NCI-H146 treated with DMSO at 0.1 percent for 48 hours (cell line): ENCODE measurements around the gene DPP6.
A peak's percentile ranks its signal among the peaks of the same experiment; 100 is the strongest.

Source experiments
- DNase-seq: peaks from one replicate; lab custom pipeline; 2025; ENCODE audit not compliant: unreplicated experiment; lab: John Stamatoyannopoulos, UW

The DPP6 gene

DNA sequence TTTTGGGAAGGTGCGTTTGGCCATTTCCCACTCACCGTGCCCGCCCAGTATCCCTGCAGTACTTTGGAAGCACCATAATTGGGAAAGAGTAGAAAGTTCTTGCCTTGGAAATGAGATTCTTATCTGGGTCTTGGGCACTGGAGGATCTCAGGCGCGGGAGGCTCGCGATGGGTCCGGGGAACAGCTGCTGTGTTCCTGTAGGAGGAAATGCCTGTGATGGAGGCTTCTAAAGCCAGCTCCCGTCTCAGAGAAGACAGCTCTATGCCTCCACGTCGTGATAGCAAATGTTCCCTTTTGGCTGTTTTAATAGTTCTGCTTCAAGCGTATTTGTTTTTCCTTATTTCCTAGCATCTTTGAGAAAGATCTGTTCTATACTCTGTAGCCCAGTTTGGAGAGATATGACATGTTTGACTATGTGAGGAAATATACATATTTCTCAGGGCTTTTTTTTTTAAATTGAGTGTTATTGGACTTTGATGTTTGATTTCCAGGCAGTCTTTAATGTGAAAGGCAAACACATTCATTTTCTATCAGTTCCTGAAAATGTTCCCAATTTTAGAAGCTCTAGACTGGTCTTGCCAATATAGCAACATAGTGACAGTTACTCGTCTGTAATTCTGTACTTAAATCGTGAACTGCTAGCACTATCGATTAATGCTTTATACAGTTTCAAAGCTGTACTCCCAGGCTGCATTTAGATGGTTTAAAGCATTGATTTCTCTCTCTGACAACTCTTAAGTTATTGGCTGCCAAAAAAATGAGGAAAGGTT is 280.8 kb downstream of the DPP6 start:
- DNase-seq: no peak

DNA sequence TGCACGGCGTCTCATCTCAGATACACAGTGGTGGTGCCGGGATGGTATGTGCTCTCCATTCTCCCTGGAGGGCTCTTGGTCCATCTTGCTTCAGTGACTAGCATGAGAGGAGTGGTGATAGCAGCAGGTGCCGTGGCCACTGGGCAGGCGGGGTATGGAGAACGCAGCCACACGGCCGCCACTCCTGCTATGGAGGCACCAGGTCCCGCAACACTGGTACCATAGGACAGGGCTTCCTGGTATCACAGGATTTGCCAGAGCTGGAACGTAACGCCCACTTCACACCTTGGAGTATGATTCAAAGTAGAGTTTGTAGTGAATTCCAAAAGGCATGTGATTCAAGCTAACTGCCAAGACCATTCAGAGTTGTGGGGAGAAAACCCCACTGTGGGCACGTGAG is 284.1 kb downstream of the DPP6 start:
- no peak for DNase-seq

DNA sequence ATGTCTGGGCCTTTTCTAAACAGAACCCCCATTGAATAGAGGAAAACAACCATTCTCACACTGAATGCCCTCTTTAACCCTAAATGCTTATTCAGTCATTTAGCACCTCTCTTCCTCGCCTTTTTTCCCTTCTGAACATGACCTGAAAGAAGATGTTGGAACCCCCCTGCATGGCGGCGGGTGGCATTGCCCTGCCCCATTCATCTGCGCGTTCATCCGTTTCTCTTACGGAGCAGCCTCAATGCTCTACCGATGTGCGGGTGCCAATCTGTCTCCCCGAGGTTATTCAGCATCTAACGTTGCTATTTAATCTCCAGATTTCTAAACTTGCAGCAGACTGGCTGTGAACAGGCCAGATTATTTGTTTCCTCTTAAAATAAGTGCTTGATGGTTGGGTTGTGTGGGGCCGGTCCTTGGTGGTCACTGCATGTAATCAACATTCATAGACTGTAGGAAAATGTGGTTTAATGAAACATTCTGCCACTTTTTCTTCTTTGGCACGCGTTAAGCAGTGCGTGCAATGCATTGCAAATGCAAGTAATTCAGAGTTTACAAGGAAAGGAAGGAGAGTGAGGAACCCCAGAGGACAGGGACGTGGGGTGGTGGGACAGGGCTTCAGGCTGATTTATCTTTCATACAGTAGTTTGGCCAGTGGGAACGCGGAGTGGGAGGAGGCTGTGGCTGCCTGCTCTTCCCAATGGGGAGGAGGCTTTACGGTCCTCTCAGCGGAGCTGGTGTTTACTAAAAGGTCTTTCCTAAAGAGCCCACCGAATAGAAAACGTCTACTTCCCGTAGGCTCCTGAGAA is 286.7 kb downstream of the DPP6 start:
- DNase-seq: no peak

DNA sequence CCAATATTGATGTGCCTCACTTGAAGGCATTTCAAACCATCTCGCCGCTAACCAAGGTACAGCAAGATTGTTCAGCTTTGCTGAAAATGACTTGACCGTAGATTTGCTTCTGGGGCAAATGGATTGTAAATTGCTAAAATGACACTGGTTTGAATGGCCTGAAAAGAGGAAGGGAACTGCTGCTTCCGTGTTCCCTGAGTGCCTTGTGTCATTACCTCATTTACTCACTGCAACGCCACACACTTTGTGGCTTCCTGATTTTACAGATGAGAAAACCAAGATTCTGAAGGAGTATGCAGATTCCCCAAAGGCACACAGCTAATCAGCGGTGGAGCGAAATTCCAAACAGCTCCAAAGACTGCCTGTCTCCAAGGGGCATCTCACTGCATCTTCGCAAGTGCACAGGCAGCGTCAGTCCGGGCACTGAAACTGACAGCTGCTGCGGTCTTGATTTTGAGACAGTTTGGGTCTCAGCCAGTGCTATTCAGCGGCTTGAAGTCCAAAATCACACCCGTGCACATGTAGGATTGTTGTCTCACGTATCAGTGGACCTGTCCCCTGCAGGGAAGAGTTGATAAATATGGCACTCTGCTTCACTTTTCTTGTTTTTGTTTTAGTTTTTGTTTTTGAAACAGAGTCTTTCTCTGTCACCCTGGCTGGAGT is 290.9 kb downstream of the DPP6 start:
- DNase-seq: no peak

DNA sequence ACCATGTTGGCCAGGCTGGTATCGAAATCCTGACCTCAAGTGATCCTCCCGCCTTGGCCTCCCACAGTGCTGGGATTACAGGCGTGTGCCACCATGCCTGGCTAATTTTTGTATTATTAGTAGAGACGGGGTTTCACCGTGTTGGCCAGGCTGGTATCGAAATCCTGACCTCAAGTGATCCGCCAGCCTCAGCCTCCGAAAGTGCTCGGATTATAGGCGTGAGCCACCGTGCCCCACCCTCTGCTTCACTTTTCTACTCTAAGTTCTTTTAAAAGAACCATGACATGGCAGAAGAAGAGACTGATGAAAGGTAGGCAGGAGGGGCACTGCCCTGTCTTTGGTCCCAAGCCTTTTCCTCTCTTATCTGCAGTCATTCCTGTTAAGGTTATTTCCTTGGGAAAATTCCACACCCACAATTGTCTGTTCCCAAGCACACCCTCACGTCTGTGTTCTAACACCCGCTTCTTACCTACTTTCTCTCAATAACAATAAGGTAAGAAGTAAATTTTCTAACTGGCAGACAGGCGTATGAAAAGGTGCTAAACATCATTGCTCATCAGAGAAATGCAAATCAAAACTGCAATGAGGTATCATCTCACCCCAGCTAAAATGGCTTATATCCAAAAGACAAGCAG is 291.7 kb downstream of the DPP6 start:
- no peak for DNase-seq

DNA sequence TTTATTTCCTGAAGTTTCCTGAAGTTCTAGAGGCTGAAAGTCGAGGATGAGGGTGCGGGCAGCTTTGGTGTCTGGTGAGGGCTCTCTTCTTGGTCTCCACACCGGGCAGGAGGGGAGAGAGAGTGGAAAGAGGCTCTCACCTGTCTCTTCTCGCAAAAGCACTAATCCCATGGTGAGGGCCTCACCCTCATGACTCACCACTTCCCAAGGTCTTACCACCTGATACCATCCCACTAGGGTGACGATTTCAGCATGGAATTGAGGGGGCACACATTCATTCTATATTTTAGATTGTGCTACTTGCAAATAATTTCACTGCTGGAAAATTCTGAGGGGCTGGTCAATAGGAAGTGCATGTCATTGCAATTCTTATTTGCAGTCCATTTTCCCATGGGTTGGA is 292.9 kb downstream of the DPP6 start:
- DNase-seq: no peak

DNA sequence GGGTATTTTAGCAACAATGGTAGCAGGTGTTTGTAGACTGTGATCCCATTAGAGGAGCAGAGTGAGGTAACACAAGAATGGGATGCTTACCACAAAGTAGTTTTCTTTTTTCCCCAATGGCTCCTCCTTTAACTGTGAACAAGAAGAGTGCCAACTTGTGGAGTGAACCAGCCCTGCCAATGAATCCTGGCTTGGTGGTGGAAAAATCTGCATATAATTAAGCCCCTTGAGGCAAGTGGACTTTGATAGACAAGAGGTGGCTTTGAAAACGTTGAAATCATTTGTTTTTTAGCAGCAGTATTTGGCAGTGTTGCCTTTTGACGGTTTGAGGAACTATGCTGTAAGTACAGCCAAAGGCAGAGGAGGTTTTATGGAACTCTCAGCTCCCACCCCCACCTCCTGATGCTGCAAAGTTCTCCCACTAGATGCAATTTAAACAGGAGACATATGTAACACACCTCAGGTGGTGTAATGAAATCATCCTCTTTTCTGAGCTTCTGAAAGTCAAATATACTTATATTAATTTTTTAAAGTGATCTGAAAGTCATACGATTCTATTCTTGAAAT is 295.6 kb downstream of the DPP6 start:
- DNase-seq: no peak

DNA sequence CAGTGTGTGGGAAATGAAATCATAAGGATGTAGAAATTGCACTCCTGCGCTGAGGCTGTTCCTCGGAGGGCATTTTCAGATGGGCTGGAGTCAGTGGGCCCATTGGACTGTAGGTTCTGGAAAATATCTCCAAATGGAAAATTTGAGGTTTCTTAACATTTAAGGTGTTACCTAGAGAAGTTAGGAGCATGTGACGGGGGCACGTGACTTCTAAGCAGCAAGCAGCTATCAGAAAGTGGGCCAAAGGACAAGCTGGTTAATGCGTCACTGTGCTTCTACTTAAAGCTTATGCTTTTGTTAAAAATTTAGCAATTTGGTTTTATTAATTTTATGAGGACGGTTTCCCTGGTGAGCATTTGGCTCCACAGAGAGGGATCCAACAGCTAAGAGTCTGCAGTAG is 298.7 kb downstream of the DPP6 start:
- DNase-seq: no peak

DNA sequence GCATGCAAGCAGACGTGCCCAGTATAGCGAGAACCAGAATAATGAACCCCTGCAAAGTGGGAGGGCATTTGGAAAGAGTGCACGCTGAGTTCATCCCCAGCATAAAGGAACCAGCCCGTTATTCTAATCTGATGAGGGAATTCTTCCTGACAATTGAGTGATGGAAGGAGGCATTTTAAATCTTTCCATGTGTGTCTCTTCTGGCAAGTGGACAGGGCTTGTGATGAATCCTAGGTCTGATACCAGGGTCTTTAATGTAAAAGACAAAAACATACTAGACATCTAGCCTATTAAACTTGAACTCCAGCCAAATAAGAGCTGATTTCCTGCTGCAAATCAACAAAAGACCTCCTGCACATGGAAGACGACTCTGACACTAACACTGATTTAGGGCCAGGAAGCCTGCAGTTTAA is 301.2 kb downstream of the DPP6 start:
- no peak for DNase-seq

DNA sequence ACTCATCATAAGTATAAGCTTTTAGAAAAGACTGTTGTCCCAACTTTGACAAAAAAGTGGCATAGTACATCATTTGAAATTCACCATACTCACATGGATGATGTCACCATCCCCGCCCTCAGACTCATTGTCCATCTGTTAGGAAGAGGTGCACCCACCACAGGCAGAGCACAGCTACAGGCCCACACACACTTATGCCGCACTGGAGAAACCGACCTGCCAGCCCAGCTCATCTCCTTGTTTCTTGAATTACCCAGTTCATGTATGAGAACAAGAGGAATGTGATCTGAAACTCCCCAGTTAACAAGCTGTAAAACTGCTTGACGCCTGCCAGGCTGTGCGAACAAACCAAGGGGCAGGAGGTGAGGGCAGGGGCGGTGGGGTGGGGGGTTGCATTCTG is 312.0 kb downstream of the DPP6 start:
- DNase-seq: no peak

DNA sequence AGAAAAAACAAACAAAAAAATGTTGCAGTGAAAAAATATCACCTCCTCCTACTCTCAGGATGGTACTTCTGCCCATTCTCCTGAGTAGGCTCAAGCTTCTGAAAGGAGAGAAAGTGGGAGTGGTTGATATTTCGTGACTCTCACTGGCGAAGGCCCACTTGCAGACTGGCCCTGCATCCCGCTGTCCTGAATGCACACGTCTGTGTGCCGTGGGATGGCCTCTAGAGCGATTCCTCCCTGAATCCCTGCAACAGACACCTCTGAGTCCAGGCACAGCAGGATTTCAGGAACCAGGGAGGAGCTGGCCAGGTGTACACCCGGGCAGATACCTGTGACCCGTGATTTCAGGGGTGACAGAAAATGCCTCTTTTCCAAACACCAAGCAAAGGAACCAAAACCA is 319.2 kb downstream of the DPP6 start:
- DNase-seq: peak; percentile 43

DNA sequence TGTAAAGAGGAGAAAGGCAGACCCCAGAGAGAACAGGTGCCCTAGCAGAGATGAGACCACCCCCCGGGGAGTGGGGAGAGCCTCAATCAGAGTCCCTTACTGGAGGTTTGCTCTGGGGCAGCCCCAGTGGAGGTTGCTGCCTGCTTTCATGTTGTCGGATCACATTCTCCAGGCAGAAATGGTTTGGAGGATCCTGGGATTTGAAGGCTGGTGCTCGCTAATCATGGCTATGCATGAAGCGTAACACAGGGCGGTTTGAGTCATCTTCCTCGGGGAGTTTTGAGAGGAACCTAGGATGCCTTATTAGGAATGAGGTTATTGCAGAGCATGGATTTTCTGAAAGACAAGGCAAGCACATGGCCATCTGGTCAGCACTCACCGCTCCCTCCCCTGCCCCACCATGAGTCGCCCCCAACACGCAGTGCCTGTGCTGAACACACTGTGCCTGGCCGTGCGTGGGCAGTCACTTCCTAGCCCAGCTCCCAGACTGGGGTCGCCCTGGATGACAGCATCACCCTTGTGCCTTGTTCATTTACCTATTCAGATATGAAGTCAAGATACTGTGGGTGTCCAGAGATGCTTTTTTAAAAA is 319.9 kb downstream of the DPP6 start:
- DNase-seq: no peak

DNA sequence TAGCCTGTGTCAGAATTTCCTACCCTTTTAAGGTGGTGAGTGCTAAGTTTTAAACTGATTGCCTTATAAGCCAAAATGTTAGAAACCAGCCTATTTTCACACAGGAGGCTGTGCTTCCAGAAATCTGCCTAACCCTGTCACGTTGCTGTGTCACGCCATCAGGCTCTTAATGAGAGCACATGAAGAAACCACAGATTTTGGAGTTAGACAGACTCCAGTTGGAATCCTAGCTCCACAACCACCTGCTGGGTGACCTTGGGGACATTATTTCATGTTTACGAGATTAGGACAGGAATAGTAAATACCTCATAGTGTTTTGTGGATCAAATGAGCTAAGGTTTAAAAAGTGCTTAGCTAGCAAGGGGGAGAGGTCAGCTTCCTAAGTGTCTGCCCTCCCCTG is 321.8 kb downstream of the DPP6 start:
- DNase-seq: no peak

DNA sequence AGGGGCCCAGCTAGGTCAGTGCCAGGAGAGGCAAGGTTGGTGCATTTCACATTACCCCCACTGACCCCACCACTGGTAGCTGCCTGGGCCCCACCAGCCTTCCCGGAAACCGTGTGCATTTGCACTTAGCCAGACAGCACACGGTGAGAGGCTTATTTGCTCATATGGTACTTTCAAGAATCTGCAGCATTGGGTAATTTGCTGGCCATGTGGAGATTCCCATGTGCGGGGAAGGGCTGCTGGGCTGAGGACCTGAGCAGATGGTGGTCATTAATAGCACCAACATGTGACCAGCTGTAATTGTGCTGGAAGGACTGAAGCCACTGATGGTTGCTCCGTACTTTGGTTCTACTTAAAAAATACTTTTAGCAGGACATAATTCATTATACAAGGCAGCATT is 323.8 kb downstream of the DPP6 start:
- DNase-seq: no peak

DNA sequence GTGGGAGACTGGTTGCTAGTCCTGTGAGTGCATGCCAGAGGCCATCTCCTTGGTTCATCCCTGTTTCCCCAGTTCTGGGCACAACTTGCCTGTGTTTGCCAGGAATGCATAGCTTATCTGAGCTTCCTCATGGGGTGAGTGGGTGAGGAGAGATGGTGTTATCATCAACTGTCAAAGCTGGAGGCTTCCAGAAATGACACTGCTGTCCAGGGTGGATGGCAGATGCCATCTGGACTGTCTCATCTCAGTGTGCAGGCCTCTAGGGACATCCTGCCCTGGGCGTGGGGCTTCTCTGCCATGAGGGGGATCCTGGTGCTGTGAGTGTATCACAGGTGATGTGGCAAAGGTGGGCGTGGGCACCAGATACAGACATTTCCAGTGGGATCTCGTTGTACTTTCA is 328.6 kb downstream of the DPP6 start:
- DNase-seq: no peak

DNA sequence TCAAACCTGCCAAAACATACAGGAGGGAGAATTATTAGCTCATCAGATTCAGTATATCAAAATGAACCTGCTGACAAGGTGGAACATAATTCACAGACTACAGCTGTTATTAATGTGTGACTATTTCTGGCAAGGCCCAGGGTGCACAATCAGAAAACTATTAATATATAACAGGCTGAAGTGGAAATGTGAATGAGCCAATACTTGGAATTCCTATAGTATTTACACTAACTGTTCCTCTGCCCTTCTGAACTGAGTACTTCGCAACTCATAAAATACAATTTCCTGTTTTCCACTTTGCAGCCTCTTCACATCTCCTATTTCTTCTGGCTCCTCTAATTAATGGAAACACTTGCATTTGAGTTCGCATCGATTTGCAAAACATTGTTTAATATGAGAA is 330.8 kb downstream of the DPP6 start:
- DNase-seq: no peak

DNA sequence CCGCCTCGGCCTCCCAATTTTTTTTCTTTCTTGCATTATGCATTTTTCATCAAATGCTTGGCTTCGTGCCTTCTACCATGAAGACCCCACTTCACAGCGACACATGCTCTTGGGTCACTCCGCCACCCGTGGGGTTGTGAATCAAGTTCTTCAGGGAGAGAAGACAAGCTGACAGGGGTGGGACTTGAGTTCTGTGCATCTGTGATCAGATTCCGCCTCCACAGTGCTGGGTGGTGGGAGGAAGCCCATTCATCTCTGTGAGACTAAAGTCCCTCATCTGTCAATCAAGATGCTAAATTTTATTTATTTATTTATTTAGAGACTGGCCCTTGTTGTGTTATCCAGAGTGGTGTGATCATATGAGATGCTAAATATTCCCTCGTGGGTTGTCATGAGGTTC is 333.0 kb downstream of the DPP6 start:
- DNase-seq: no peak

DNA sequence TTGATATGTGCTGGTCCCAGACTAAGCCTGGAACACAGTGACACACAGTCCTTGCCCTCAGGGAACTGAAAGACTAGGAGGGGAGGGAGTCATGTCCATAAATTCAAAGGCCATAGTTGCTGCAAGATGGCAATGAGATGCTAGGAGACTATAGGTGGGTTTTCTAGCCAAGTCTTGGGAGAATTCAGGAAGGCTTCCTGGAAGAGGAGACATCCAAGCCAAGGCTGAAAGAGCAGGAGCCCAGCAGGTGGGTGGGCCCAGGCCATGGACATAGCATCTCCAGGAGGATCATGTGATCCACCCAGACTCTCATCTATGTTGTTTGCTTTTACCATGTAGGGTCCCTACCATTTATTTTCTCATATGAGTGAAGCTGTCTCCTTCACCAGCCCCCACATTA is 335.1 kb downstream of the DPP6 start:
- DNase-seq: no peak

DNA sequence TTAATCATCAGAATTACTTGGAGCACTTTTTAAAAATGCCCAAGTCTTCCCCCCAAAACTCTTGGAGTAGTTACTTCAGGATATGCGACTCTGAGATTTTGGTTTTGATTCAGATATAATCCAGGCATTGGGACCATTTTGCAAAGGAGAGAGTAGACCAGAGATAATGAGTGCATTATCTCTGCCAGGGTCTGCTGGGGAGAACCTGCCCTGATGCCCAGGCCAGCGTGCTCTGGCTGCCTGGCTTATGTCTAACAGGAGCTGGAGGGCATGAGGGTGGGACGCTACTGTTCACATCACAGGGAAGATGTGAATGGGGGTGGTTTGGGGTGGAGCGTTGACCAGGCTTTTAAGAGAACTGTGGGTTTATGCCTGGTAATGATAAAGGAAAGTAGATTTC is 336.2 kb downstream of the DPP6 start:
- DNase-seq: no peak

DNA sequence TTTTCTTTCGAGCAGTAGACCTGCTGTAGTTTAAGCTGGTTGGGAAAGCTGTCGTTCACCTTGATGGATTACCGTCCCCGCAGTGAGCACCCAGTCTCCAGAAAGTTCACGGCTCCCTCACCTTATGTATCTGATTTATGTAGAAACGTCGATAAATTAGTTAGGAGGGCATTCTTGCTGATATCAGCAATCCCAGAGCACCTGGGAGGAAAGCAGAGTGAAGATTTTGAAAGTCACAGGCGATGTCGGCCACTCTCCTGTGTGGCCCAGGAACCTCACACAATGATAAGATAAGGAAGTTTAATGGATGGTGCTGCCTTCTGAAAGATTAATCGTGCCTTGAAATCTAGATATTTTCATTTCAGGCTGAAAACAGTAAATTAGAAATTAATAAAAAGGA is 336.8 kb downstream of the DPP6 start:
- DNase-seq: no peak

DNA sequence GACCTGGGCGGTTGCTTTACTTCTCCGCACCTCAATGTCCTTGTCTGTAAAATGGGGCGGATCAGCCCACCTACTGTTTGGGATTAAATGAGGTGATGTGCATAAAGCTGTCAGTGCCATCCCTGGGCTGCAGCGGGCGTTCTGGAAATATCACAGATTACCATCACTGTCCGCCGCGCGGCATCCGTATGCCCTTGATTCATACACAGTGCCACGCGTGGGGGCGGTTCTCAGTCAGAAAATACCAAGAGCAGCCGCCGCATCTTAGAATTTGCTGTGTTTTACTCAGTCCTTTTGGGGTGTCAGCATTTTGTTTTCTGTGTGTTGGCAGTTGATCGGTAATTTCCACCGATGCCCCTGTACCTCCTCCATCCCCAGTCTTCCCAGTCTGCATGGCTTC is 338.8 kb downstream of the DPP6 start:
- no peak for DNase-seq
